ENCODE results near the gene IGFALS.

The IGFALS gene

DNA sequence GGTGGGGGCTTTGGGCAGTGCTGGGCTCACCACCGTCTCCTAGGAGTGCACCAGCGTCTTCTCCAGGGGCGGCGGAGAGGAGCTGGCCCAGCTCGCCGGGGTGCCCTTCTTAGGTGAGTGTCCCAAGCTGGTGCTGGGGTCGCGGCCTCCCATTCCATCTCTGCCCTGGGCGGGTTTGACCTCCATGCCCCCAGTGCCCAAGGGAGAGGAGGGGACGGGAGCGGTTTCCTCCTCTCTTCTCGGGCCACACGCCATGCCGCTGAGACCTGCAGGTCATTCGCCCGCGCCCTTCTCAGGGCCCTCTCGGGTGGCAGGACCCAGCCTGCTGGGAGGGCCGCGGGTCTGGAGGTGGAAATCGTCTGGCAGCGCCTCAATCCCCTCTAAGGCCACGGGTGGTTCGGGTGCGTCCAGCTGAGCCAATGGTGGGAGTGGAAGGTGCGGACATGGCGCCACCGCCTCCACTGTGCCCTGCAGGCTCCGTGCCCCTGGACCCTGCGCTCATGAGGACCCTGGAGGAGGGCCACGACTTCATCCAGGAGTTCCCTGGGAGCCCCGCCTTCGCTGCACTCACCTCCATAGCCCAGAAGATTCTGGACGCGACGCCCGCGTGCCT, 5.3 kb downstream of the IGFALS start:
- no peak for DNase-seq

DNA sequence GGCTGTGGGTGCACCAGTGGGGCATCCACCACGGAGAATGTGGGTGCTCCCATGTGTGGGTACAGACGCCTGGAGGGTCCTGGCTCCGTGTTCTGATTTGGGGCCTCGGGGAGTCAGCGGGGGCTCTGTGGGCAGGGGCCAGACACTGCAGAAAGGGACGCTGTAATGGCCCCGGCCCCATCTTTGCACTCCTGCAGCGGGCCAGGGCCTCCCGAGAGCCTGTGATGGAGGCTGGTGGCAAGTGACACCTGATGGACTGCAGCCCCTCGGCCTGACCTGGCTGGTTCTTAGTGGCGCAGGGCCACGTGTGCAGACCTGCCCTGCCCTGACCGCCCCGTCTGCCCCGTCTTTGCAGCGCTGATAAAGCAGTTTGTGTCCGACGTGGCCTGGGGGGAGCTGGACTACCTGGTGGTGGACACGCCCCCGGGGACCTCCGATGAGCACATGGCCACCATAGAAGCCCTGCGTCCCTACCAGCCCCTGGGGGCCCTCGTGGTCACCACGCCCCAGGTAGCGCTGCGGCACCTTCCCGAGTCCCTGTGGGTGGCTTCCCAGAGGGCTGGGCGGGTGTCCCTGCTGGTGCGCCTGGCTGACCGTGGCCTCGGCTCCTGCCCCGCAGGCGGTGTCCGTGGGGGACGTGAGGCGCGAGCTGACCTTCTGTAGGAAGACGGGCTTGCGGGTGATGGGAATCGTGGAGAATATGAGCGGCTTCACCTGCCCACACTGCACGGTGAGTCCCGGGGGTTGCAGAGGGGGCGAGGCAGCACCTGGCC, 6.0 kb downstream of the IGFALS start:
- no peak for DNase-seq

DNA sequence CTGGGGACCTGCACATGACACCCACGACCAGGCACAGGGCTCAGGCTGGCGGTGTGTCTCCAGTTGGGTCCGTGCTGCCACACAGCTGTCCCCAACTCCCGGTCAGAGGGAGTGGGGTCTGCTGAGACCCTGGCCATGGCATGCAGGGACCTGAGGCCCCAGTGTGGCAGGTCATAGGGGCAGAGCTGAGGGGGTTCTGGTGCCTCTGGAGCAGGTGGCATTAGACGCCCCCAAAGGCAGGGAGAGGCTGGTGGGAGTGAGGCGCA, 6.5 kb downstream of the IGFALS start:
- DNase-seq, result no peak

DNA sequence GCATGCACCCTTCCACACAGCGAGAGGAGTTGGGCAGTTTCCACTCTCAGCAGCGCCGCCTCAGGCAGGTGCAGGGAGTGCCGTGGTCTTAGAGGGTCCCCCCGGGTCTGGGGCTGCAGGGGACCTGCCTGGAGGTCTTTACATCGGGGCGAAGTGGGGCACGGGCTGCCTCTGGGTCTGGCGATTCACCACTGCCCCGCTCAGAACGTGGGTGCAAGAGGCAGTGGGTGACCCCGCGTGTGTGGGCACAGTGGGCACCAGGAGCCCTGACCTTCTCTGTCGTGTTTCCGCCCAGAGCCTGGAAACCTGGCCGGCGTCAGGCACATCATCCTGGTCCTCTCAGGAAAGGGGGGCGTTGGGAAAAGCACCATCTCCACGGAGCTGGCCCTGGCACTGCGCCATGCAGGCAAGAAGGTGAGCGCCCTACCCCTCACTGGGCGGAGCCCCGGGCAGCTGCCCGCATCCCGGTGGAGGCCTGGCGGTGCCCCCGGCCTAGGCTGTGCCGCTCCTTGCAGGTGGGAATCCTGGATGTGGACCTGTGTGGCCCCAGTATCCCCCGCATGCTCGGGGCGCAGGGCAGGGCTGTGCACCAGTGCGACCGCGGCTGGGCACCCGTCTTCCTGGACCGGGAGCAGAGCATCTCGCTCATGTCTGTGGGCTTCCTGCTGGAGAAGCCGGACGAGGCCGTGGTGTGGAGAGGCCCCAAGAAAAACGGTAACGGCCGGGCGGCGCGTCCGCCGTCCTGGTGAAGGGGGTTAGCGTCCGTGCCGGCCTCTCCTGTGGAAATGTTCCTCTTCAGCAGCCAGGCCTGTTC, 7.1 kb downstream of the IGFALS start:
- DNase-seq, result no peak

DNA sequence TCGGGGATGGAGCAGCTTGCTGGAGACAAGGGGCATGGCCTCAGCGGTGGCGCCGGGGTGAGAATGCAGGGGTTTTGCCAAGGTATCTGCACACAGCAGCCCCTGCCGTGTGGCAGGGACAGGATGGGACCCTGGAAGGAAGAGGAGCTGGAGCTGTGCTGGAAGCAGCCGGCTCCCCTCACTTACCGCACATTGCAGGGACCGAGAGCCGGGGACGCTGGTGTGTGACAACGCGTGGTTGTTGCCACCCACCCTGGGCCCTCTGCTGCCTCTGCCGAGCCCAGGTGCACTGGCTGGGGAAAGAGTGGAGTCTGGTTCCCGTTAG, 7.7 kb downstream of the IGFALS start:
- no peak for DNase-seq

DNA sequence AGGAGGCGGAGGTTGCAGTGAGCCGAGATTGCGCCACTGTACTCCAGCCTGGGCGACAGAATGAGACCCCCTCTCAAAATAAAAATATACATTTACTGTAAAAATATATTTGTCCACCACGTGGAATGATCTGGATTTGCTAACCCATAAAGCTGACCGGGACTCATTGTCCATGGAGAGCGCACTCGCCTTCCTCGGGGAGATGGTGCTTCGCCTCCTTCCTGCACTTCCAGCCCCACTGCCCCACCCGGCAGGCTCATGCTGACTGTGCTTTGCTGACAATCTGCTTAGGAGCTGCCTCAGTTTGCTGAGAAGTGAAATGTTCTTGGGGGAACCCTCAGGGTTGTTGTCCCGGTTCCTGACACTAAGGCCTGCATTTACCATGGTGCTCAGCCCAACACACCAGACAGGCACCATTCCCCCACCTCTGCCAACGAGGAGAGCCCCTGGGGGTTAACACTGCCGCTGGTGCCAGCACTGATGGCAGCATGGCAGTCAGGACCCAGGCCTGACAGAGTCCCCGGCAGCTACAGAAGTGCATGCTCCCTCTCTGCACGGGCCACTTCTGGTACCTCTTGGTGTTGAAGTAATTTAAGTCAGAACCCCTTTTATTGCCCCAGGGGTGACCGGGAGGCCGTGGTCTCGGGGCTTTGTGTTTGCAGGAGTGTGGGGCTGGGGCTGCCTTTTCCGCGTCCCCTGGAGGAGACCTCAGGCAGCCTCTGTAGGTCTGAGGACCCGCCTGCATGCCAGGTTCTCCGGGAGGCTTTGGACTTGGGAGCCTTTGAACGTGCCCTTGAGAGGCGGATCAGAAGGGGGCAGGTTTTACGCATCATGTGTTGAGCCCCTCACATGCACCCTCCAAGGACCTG, 8.3 kb downstream of the IGFALS start:
- no peak for DNase-seq

DNA sequence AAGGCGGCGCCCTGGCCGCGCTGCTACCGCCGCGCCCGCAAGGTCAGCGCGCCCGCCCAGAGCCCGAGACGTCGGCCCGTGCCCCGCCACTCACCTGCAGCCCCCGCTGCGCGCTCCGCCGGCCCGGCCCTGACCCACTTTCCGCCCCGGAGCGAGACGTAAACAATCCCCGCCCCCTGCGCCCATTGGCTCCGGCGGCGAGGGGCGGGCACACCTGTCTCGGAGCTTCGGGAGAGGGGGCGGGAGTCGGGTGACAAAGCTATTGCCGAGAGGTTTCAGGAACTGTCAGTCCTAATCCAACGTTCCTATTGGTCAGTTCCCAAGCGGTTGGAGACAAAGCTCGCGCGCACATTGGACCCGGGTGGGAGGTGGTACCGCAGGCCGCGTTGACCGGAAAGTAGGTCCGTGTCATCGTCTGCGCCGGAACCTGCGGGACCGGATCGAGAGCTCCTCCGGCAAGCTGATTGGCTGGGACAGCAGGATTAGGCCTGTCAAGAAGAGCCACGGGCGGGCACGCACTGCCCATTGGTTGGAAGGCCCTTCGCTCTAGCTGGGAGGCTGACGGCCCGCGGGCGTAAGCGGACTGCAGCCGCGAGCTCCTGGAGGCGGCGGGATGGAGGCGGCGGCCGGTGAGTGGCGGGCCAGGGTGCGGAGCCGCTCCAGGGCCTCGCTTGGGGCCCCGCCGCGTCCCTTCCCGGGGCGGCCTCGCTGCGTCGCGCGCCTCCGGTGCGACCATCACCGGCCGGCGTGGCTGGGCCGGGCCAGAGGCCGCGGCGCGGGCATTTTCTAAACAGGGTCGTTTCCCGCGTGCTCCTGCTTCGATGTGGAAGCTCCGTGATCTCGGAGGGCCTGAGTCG, 10.9 kb downstream of the IGFALS start, which contains the start of the genes NUBP2 and SPSB3:
NUBP2 (plus strand) TSS at position 553 of the 857 bp plus-strand sequence; CDS start at position 614, 61 bp downstream.
SPSB3 (minus strand) TSS at position 164 of the 857 bp plus-strand sequence. CDS start 1,088 bp downstream, outside the sequence.
- peak; percentile 87 to 97 for DNase-seq

DNA sequence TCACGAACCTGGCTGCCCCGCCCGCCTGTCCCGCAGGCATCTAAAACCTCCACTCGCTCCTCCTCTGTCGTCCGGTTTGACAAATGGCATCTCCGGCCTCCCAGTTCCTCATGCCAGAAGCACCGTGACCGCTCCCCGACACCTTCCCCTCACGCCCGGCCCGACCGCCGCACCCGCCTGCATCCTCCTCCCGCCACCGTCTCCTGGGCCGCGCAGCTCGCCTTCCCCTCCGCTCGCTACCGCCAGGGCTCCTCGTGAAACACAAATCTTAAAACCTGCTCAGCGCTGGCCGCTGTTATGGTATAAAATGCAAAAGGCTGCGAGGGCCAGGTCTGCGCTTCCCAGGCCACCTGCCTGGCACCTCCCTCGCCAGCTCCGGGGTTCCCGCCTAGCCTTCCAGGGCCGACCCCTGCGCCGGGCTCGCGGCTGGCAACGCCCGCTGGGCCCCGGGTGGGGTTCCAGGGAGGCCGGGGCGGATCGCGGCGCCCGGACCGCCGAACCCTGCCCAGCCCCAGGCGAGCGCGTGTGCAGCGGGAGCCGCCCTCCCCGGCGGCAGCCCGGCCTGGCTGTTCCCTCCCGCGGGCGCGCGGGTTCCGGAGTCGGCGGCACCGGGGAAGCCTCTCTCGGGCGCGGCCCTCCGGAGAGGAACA, 11.6 kb downstream of the IGFALS start:
- DNase-seq, result no peak

DNA sequence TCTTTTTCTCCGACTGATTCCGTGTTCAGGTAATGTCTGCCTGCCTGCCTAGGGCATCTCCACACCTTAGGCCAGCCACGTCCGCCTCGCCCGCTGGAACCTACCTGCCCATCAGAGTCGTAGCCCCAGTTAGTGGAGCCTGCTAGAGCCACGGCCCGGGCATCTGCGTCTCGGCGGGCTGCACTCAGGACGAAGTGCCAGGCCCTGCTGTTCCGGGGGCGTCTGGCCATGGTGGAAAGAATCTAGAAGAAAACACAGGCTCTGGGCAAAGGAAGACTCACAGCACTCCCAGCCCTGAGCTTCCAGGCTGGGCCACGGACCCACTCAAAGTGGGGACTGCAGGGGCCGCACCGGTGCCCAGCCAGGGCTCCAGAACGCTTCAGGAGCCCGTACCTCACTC, 12.3 kb downstream of the IGFALS start:
- DNase-seq, result no peak

DNA sequence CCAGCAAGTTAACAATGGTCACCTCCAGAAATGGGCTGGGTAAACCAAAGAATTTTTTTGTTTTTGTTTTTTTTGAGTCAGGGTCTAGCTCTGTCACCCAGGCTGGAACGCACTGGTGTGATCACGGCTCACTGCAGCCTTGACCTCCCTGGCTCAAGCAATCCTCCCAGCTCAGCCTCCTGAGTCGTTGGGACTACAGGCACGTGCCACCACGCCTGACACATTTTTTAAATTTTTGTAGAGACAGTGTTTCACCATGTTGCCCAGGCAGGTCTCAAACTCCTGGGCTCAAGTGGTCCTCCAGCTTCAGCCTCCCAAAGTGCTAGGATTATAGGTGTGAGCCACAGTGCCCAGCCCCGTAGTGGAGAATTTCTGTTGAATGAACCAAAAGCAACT, 12.8 kb downstream of the IGFALS start:
- no peak for DNase-seq

DNA sequence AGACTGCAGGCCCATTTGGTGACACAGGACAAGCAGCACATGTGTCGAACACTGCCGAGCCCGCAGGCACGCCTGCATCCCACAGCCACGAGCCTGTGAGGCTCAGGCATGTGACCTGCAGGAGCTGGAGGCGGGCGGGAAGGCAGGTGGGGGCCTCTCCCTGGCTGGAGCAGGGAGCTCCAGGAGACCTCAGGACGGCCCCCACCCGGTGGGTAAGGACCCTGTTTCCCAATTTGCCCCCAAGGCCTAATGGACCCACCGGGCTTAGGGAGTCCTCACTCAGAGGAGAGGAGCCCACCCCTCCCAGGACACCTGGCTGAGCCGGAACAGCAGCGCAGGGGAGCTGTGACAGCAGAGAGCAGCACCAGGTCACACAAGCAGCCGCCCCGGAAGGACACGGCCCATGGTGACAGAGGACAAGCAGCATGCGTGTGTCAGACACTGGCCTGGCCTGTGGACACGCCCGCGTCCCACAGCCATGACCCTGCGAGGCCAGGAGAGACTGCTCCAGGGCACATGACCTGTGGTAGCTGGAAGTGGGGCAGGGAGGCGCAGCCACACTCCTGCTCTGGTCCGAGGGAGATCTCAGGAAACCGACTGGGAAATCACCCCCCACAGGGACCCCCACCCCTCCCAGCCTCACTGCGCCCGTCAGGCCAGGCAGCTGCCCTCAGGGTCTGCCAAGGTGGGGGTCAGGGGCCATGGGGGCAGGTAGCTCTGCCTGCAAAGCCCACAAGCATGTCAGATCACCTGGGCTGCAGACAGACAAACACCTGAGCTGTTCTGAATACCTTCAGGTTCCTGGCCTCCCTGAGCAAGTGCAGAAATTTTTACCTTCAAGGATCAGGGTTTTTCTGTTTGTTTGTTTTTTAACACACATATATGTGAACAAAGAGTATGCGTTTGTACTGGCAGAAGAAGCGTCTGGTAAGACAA, 13.5 kb downstream of the IGFALS start:
- no peak for DNase-seq

DNA sequence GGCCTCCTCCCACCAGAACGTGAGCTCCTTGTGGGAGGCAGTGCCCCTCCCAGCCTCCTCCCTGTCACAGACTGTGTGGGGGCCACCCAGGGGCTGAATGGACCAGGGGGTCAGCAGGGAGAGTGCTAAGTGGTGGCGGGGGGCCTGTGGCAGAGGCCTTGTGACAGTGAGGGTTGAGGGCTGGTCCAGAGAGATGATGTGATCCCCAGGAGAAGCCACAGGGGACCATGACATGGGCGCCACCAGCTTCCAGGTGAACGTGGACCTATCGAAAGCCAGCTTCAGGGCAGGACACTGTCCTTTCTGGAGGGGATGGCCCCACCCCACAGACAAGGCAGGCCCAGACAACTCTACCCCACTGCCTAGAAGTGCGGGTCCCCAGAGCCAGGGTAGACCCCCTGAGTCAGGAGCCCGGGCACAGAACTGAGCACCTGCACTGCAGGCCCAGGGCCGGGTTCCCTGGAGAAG, 14.2 kb downstream of the IGFALS start:
- no peak for DNase-seq

DNA sequence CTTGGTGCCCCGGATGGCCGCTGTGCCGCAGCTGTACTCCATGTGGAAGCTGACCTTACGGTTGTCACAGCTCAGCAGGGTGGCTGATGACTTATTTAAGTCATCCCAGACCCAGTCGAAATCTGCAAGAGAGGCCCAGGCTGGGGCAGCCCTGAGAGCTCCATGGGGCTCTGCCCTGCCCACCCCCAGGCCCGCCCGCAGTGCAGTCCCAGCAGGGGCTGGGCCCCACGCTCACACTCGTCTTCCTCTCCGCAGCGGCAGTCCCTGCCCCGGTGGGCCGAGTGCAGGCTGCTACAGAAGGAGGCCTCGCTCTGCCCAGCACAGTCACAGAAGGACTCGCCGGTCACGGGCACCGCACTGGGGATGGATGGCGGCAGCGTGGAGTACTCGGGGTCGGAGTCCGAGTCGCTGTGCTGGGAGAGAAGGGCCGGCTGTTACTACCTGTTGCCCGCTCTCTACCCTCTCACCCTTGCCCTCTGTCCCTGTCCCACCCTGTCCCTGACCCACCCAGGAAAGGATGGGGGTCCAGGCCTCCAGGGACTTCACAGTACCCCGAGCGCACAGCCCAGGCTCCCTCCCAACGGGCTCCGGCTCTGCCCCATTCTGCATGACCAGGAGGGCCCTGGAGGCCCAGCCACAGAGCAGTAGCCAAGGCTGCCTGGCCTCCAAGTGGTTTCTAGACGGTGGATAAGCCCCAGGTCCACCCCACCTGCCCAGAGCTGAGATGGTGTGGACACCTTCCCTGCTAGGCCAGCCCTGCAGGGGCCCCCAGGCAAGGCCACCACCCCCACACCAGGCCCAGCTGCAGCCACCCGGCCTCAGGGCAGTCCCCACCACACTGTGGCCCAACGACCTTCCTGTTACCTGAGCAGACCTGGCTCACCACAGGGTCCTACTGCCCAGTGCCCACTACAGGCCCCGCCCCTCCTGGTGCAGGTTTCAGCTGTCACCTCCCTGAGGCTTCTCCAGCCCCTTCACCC, 15.0 kb downstream of the IGFALS start:
- DNase-seq, result no peak

DNA sequence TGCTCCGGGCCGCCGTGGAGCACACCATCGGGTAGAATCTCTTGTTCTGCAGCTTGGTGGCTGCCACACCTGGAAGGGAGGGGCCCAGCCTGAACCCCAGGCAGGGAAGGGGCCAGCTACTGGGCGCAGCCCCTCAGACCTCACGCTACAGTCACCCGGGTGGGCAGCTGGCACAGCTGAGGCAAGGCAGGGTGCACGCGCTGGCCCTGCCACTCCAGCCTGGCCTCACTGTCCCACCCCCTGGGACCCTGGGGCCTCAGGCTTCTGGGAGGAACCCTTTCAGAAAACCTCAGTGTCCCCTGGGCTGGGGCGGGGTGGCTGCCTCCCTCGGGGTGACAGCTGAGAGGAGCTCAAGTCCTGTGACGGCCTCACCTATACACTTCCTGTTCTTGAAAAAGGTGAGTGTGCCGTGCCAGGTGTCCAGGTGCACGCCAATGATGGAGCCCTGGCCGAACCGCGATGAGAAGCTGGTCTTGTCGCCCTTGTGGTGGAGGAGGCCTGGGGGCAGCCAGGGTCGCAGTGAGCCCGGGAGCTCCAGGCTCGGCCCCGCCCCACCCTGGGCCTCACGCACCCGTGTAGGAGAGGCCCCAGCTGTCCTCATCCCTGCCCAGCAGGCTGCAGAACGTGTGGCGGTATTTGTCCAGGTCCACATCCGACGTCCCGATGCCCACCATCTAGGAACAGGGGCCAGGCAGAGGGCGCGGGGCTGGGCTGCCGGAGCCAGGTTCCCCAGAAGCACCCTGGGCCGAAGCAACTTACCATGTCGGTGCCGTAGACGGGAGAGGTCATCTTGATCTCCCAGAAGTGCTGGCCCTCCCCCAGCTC, 15.9 kb downstream of the IGFALS start:
- DNase-seq, result no peak

DNA sequence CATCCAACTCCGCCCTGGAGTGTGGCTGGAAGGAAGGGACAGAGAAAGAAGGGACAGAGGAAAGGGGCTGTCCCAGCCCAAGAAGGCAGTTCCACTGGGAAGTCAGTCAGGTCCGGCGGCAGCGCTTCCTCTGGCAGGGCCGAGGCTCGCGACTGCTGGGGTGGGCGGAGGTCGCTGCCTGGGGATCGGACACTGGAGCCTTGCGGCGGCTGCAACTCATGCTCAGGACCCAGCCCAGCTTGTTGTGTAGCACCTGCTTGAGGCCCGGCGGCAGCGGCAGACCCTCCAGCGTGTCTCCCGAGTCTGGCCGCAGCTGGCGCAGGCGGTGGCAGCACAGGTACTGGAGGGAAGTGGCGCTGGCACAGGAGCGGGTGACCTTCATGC, 16.5 kb downstream of the IGFALS start:
- no peak for DNase-seq

DNA sequence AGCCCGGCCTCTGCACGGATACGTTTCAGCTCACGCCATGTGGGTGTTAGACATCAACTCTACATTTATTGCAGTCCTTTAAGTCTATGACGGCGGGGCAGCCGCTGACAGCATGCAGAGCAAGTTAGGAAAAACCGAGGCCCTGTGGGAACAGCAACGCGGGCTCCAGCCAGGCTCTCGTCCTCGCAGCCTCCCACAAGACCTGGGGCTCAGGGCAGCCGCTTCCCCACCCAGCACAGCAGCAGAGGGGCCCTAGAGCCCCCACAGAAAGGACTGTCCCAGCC, 16.9 kb downstream of the IGFALS start:
- DNase-seq, result no peak

DNA sequence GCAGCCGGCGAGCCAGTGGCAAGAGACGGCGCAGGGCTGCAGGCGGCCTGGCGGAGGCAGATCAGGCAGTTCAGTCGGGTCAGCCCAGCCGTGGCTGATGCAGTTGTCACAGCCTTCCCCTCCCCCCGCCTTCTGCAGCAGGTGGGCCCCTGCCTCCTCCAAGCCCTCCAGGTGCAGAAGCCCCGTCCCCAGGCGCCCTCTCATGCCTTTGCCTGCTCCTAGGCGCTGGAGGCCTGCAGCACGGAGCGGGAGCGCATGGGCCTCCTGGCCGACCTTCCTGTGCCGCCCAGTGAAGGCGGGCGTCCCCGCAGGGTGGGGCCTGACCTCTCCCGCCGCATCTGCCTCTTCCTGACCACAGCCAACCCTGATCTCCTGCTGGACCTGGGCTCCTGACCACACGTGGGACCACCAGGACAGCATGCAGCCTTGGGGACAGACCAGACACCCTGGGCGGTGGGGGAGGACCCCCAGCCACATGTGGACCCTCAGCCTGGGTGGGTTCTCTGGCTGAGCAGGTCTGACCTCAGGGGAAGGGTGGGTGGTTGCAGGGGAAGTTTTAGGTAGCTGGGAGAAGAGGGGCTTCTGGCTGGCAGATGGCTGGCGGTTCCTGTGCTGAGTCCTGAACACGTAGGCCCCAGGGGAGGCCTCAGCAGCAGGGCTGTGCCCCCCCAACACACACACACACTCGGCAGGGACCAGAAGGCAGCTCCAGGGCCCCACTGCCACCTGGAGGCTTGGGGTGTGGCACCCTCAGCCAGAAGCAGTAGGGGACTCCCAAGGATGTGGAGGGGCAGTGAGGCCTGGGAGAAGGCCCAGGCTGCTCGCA, 17.4 kb downstream of the IGFALS start:
- no peak for DNase-seq

Data from SW 1271 (cell line).